Liver (tissue), 3 donors: ENCODE results near the gene ABCC1.

Experiments
- ATF3 ChIP-seq: IDR thresholded peaks from 2 replicates; pipeline ENCODE4 v1.6.1; 2016; ENCODE audit warnings: antibody characterized with exemption
- GABPA ChIP-seq, 2 donors: IDR thresholded peaks in 1 of 2; conservative IDR thresholded peaks in 1 of 2; 2 replicates each; pipeline ENCODE4 v1.6.1; 2016; ENCODE audit warnings: antibody characterized with exemption in 2 of 2, mild to moderate bottlenecking in 1 of 2, moderate library complexity in 1 of 2
- JUND ChIP-seq, 2 donors: IDR thresholded peaks; 2 replicates each; pipeline ENCODE4 v1.6.1; 2016; ENCODE audit warnings: antibody characterized with exemption in 2 of 2
- RAD21 ChIP-seq, 2 donors: IDR thresholded peaks; 2 replicates each; pipeline ENCODE4 v1.6.1; 2016; ENCODE audit warnings: antibody characterized with exemption in 2 of 2, mild to moderate bottlenecking in 2 of 2
- TAF1 ChIP-seq: conservative IDR thresholded peaks from 2 replicates; pipeline ENCODE4 v1.6.1; 2016; ENCODE audit warnings: antibody characterized with exemption, mild to moderate bottlenecking
- TF ChIP-seq, protein P1 (sequence below): fragments of 150-350 bp; IDR thresholded peaks from 2 replicates; pipeline ENCODE4 v1.5.1; 2017; ENCODE audit warnings: improper control_type of control experiment, low read depth, low read length; ENCODE audit not compliant: missing input control
- donor health status: healthy.
- donor health status: healthy.

DNA sequence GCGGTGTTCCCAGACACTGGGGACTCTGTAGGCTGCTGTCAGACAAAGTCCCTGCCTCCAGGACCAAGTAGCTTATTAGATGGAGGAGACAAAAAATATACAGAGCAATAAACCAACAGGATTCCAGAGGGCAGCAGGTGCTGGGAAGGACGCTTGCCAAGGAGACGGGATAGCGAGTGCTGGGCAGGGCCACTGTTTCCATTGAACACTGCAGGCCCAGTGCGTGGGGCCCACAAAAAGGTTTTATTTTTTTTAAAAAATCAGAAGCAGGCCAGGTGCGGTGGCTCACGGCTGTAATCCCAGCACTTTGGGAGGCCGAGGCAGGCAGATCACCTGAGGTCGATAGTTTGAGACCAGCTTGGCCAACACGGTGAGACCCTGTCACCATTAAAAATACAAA, 189.6 kb downstream of the ABCC1 start:
- TF ChIP-seq, protein P1, sequence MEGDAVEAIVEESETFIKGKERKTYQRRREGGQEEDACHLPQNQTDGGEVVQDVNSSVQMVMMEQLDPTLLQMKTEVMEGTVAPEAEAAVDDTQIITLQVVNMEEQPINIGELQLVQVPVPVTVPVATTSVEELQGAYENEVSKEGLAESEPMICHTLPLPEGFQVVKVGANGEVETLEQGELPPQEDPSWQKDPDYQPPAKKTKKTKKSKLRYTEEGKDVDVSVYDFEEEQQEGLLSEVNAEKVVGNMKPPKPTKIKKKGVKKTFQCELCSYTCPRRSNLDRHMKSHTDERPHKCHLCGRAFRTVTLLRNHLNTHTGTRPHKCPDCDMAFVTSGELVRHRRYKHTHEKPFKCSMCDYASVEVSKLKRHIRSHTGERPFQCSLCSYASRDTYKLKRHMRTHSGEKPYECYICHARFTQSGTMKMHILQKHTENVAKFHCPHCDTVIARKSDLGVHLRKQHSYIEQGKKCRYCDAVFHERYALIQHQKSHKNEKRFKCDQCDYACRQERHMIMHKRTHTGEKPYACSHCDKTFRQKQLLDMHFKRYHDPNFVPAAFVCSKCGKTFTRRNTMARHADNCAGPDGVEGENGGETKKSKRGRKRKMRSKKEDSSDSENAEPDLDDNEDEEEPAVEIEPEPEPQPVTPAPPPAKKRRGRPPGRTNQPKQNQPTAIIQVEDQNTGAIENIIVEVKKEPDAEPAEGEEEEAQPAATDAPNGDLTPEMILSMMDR, result no peak
- TF ChIP-seq RAD21 (IDR thresholded peaks at IDR 0.05) (no peak), TAF1 (no peak), GABPA (IDR thresholded peaks at IDR 0.05 in 1 of 2, conservative IDR thresholded peaks at IDR 0.05 in 1 of 2) (no peak), JUND (IDR thresholded peaks at IDR 0.05) (no peak), ATF3 (no peak)
